PC-9 (cell line): ENCODE results near the gene PLRG1. TPM values are rescaled to one million over a fixed set of nuclear protein-coding genes. Genes with fewer than 3 reads are reported as not detected.

Source experiments
- BruUV-seq: library from RNA; stranded (reverse); fragments of 400-500 nt; replicated peaks from 2 replicates; lab custom pipeline; 2021; lab: Mats Ljungman, UMichigan
- CTCF ChIA-PET: fragments of 300-600 bp; sonication (Branson Sonifier 250); formaldehyde crosslinking; loops from one replicate; lab custom pipeline; 2022; ENCODE audit warnings: antibody characterized with exemption; lab: Charles Lee
- POLR2A ChIA-PET: fragments of 300-600 bp; sonication (Branson Sonifier 250); formaldehyde crosslinking; loops from one replicate; lab custom pipeline; 2022; ENCODE audit warnings: antibody characterized with exemption; ENCODE audit not compliant: unreplicated experiment; lab: Charles Lee
- DNase-seq, 2 experiments: peaks; one replicate each; pipeline versions ENCODE4 v3.0.0 to v3.0.0-alpha.2; 2015 to 2022; ENCODE audit warnings: mixed read lengths in 1 of 2
- H2AFZ ChIP-seq: fragments of 200-600 bp; sonication (generic); 2 replicates; pipeline ENCODE4 v1.8.1; 2017; ENCODE audit warnings: antibody characterized with exemption
- H3F3A ChIP-seq: fragments of 200-600 bp; sonication (generic); 2 replicates; pipeline ENCODE4 v1.8.1; 2017; ENCODE audit warnings: antibody characterized with exemption, mild to moderate bottlenecking, low read depth; ENCODE audit not compliant: insufficient read depth
- H3K27ac ChIP-seq: fragments of 200-600 bp; sonication (generic); 2 replicates; pipeline ENCODE4 v1.6.1; 2016; ENCODE audit warnings: mixed run types
- H3K27me3 ChIP-seq: fragments of 200-600 bp; sonication (generic); 2 replicates; pipeline ENCODE4 v1.6.1; 2016; ENCODE audit warnings: low read depth, mixed run types; ENCODE audit not compliant: insufficient read depth
- H3K36me3 ChIP-seq: fragments of 200-600 bp; sonication (generic); 2 replicates; pipeline ENCODE4 v1.6.1; 2016; ENCODE audit warnings: low read depth, mixed run types
- H3K4me1 ChIP-seq: fragments of 200-600 bp; sonication (generic); replicated peaks from 2 replicates; pipeline ENCODE4 v1.6.1; 2016; ENCODE audit warnings: mixed run types; ENCODE audit not compliant: insufficient read depth
- H3K4me2 ChIP-seq: fragments of 200-600 bp; sonication (generic); 2 replicates; pipeline ENCODE4 v1.6.1; 2017; ENCODE audit warnings: mixed run types
- H3K4me3 ChIP-seq: fragments of 200-600 bp; sonication (generic); 2 replicates; pipeline ENCODE4 v1.6.1; 2016; ENCODE audit warnings: mixed run types
- H3K79me2 ChIP-seq: fragments of 200-600 bp; sonication (generic); 2 replicates; pipeline ENCODE4 v1.6.1; 2017; ENCODE audit warnings: low read depth, mixed run types
- H3K9me2 ChIP-seq: fragments of 200-600 bp; sonication (generic); 2 replicates; pipeline ENCODE4 v1.8.1; 2017; ENCODE audit warnings: mild to moderate bottlenecking; ENCODE audit not compliant: insufficient read depth
- H3K9me3 ChIP-seq: fragments of 200-600 bp; sonication (generic); 2 replicates; pipeline ENCODE4 v1.8.1; 2016; ENCODE audit warnings: low read depth; ENCODE audit not compliant: insufficient read depth
- H4K20me1 ChIP-seq: fragments of 200-600 bp; sonication (generic); 2 replicates; pipeline ENCODE4 v1.8.1; 2017; ENCODE audit not compliant: insufficient read depth
- CTCF ChIP-seq: fragments of 200-600 bp; sonication (generic); conservative IDR thresholded peaks from 2 replicates; pipeline ENCODE4 v1.6.1; 2017; ENCODE audit warnings: mixed run types, antibody characterized with exemption, mild to moderate bottlenecking, moderate library complexity
- EZH2 ChIP-seq: fragments of 200-600 bp; sonication (generic); IDR thresholded peaks from 2 replicates; pipeline ENCODE4 v1.8.0; 2017; ENCODE audit warnings: antibody characterized with exemption, low read depth
- intact Hi-C: fragments of 100-400 bp; cut with micrococcal nuclease; formaldehyde crosslinking; loops from one replicate; pipeline ENCODE4 v1.10.0; 2022; ENCODE audit not compliant: unreplicated experiment
- total RNA-seq: library from RNA; stranded (reverse); gene quantifications from 2 replicates; pipeline ENCODE4 v1.2.3, GENCODE V29; 2021

Gene PLRG1
- total RNA-seq, 1 experiment from 2014 or later, result 80.7 TPM

GRCh38 chr4:154506253-154506652, 43.9 kb downstream of the PLRG1 start:
- peak overlapping the region; percentile 89 for H3K27ac ChIP-seq
- POLR2A ChIA-PET, result interaction anchor here (0.5 kb wide), 1 partner anchor 25 kb away, joined by 8 read pairs; no protein-coding TSS in a partner anchor
- DNase-seq, result no peak
- H4K20me1 ChIP-seq, result no peaks in the 10 kb centered on the region
- CTCF ChIA-PET, result interaction anchor here (0.9 to 1.8 kb wide), 3 partner anchors 43 to 112 kb away, joined by 3 to 9 read pairs (median 5); partner anchors contain the start of gene PLRG1
- H3K36me3 ChIP-seq, result no peaks in the 10 kb centered on the region
- peak overlapping the region; percentile 14; the same call in 1 of the 2 replicates for H3K4me3 ChIP-seq
- no TSS peak for BruUV-seq
- TF ChIP-seq EZH2 (no peak), CTCF (peak; percentile 30; the same call in 1 of the 2 replicates)
- H2AFZ ChIP-seq, result no peak overlapping the region
- H3K4me2 ChIP-seq, result peak overlapping the region; percentile 64
- H3F3A ChIP-seq, result peaks cover 15% of the 10 kb centered on the region; the same call in 1 of the 2 replicates
- no peaks in the 10 kb centered on the region for H3K9me2 ChIP-seq
- intact Hi-C loops, result loop anchor here (2.0 kb wide), 1 partner anchor 117 kb away; no protein-coding TSS in a partner anchor
- H3K27me3 ChIP-seq, result no peaks in the 10 kb centered on the region
- H3K9me3 ChIP-seq, result no peaks in the 10 kb centered on the region
- H3K4me1 ChIP-seq, result peaks cover 19% of the 10 kb centered on the region
- no peaks in the 10 kb centered on the region for H3K79me2 ChIP-seq

GRCh38 chr4:154503598-154503997, 46.6 kb downstream of the PLRG1 start:
- peaks cover 15% of the 10 kb centered on the region; the same call in 1 of the 2 replicates for H3F3A ChIP-seq
- H3K4me2 ChIP-seq, result no peak overlapping the region
- H3K4me3 ChIP-seq, result no peak overlapping the region
- ChIA-PET POLR2A (no interaction called here), CTCF (interaction anchor here (0.6 to 1.0 kb wide), 2 partner anchors 45 to 87 kb away, joined by 3 to 14 read pairs; no protein-coding TSS in a partner anchor)
- BruUV-seq, result no TSS peak
- no peaks in the 10 kb centered on the region for H3K79me2 ChIP-seq
- intact Hi-C loops, result loop anchor here (1.0 kb wide), 1 partner anchor 115 kb away; no protein-coding TSS in a partner anchor
- no peak overlapping the region for H3K27ac ChIP-seq
- no peak for TF ChIP-seq EZH2
- peak; percentile 72 for TF ChIP-seq CTCF
- H3K9me3 ChIP-seq, result no peaks in the 10 kb centered on the region
- no peaks in the 10 kb centered on the region for H3K9me2 ChIP-seq
- no peaks in the 10 kb centered on the region for H3K27me3 ChIP-seq
- H2AFZ ChIP-seq, result no peak overlapping the region
- H4K20me1 ChIP-seq, result no peaks in the 10 kb centered on the region
- no peaks in the 10 kb centered on the region for H3K36me3 ChIP-seq
- peak in 1 of 2 experiments; percentile 35 for DNase-seq
- peaks cover 19% of the 10 kb centered on the region for H3K4me1 ChIP-seq

GRCh38 chr4:154502111-154502510, 48.1 kb downstream of the PLRG1 start:
- no peak for TF ChIP-seq EZH2
- no peak for TF ChIP-seq CTCF
- Histone ChIP-seq H4K20me1 (no peaks in the 10 kb centered on the region), H3F3A (peaks cover 7% of the 10 kb centered on the region; the same call in 1 of the 2 replicates), H3K27me3 (no peaks in the 10 kb centered on the region), H3K9me2 (no peaks in the 10 kb centered on the region), H3K36me3 (no peaks in the 10 kb centered on the region), H3K27ac (no peak overlapping the region), H3K79me2 (no peaks in the 10 kb centered on the region), H3K9me3 (no peaks in the 10 kb centered on the region), H3K4me3 (no peak overlapping the region), H3K4me2 (no peak overlapping the region), H2AFZ (no peak overlapping the region), H3K4me1 (peaks cover 11% of the 10 kb centered on the region)
- DNase-seq, result no peak
- intact Hi-C loops, result no loop called here
- no TSS peak for BruUV-seq
- ChIA-PET POLR2A (no interaction called here), CTCF (no interaction called here)
